ENCODE results near the gene PDE4D. TPM values are rescaled to one million over a fixed set of nuclear protein-coding genes. Genes with fewer than 3 reads are reported as not detected.
A peak's percentile ranks its signal among the peaks of the same experiment; 100 is the strongest.

PDE4D gene
- total and polyA plus RNA-seq, 2 donors (not counting 3 experiments of a cell fraction or from before 2014, with no cell fraction given), result 34.5 to 51.2 TPM

DNA sequence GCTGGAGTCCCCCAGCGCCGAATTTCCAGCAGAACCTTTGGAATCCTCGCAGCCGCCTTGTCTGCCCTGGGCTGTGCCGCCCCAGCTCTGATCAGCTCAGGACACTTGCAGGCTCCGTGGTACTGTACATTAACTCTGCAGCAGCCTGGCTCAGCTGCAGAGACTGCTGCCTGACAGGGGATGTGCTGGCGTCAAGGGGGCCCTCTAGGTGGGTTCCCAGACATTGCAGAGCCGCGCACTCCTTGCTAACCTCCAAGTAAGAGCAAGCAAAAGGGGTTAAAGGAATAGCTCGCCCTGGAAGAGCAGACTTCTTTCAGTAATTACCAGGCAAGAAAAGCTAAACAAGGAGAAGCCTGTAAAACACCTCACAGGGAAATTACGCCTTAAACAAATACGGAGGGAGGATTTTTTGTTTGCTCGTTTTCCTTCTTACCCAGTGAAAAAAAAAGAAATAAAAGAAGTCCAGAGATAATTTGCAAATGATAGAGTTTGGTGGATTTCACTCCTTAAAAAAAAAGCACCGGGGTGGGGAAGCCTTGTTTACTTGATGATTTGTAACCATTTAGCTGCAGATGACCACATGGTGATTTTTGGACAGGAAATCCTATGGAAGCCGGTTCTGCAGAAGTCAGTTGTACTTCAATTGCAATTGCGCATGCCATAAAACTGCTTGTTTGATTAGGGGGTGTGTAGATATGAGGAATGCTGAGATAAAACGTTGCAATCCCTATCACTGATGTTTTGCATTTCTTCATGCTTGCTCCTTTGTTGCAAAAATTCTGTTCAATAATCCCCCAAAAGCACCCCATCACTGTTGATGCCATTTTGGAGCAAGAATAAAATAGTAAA is 305.8 kb downstream of the PDE4D start:
- TF ChIP-seq, protein P1, sequence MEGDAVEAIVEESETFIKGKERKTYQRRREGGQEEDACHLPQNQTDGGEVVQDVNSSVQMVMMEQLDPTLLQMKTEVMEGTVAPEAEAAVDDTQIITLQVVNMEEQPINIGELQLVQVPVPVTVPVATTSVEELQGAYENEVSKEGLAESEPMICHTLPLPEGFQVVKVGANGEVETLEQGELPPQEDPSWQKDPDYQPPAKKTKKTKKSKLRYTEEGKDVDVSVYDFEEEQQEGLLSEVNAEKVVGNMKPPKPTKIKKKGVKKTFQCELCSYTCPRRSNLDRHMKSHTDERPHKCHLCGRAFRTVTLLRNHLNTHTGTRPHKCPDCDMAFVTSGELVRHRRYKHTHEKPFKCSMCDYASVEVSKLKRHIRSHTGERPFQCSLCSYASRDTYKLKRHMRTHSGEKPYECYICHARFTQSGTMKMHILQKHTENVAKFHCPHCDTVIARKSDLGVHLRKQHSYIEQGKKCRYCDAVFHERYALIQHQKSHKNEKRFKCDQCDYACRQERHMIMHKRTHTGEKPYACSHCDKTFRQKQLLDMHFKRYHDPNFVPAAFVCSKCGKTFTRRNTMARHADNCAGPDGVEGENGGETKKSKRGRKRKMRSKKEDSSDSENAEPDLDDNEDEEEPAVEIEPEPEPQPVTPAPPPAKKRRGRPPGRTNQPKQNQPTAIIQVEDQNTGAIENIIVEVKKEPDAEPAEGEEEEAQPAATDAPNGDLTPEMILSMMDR (IDR thresholded peaks at IDR 0.05; ENCODE audit: extremely low read depth in 1 of 2, insufficient read depth in 1 of 2, low read depth in 1 of 2, low read length in 2 of 2), result peak in 1 of 2 donors; percentile 29
- TF ChIP-seq MYC (IDR thresholded peaks at IDR 0.05; ENCODE audit: low read depth, low read length), result no peak
- Histone ChIP-seq H3K9me1 (replicated peaks; ENCODE audit: control insufficient read depth, extremely low read depth, insufficient read depth, low read length) (no peaks in the 10 kb centered on the region), H2AFZ (ENCODE audit: low read depth, low read length) (no peak overlapping the region), H3K9me3 (replicated peaks; ENCODE audit: control insufficient read depth, insufficient read depth, low read length) (no peaks in the 10 kb centered on the region), H3K4me3 (replicated peaks in 1 of 3; ENCODE audit: insufficient read depth in 1 of 3, low read depth in 1 of 3, low read length in 3 of 3) (no peak overlapping the region), H3K79me2 (ENCODE audit: control insufficient read depth, insufficient read depth, low read length) (no peaks in the 10 kb centered on the region), H3K27ac (ENCODE audit: insufficient read depth, low read depth, low read length) (no peak overlapping the region), H3K4me1 (ENCODE audit: control insufficient read depth, extremely low read depth, insufficient read depth, low read length) (peaks cover 20% of the 10 kb centered on the region), H3K9ac (replicated peaks; ENCODE audit: extremely low read depth, insufficient read depth, low read length) (peak overlapping the region; percentile 5), H3K36me3 (ENCODE audit: control insufficient read depth in 2 of 2, extremely low read depth in 1 of 2, insufficient read depth in 2 of 2, low read length in 2 of 2) (no peaks in the 10 kb centered on the region), H3K27me3 (ENCODE audit: control insufficient read depth in 2 of 2, insufficient read depth in 2 of 2, low read length in 2 of 2) (no peaks in the 10 kb centered on the region), H4K20me1 (replicated peaks; ENCODE audit: control insufficient read depth, extremely low read depth, insufficient read depth, low read length) (no peaks in the 10 kb centered on the region), H3K4me2 (ENCODE audit: insufficient read depth, low read length) (peak overlapping the region; percentile 69)
- BruUV-seq (replicated peaks), result no TSS peak
- CTCF ChIA-PET, result interaction anchor here (1.1 to 1.7 kb wide), 3 partner anchors 10 to 81 kb away, joined by 4 to 6 read pairs (median 5); no protein-coding TSS in a partner anchor
- dilution Hi-C loops (cut with MboI; ENCODE audit: extremely low pct_ligation_motif_present, low sequenced_read_pairs) (no loop called here), intact Hi-C loops (cut with micrococcal nuclease) (loop anchor here (5.0 kb wide), 2 partner anchors 75 to 80 kb away; no protein-coding TSS in a partner anchor)
- DNase-seq (ENCODE audit: low read depth, low spot score), result peak; percentile 55
- FAIRE-seq, result no peak
- POLR2A ChIA-PET, result no interaction called here

DNA sequence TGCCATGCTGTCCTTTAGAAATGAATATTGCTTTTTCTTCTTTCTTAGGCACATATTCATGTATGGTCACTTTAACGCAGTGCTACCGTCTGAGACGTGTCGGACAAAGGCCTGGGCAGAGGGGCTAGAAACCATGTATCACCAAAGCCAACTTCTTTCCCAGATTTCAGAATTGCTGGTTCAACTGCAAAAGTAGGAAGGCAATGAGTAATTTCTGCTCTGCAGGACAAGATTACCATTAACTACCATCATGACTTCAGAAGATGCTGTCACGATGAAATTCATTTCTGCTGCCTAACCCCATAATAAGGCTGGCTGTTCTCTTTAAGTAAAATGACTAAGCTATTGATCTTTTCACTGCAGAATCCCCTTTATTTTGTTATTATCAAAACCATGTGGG is 306.7 kb downstream of the PDE4D start:
- DNase-seq (ENCODE audit: low read depth, low spot score), result no peak
- Histone ChIP-seq H3K79me2 (ENCODE audit: control insufficient read depth, insufficient read depth, low read length) (no peaks in the 10 kb centered on the region), H3K27me3 (ENCODE audit: control insufficient read depth in 2 of 2, insufficient read depth in 2 of 2, low read length in 2 of 2) (no peaks in the 10 kb centered on the region), H3K4me1 (ENCODE audit: control insufficient read depth, extremely low read depth, insufficient read depth, low read length) (peaks cover 20% of the 10 kb centered on the region), H3K9me1 (replicated peaks; ENCODE audit: control insufficient read depth, extremely low read depth, insufficient read depth, low read length) (no peaks in the 10 kb centered on the region), H3K4me3 (replicated peaks in 1 of 3; ENCODE audit: insufficient read depth in 1 of 3, low read depth in 1 of 3, low read length in 3 of 3) (no peak overlapping the region), H4K20me1 (replicated peaks; ENCODE audit: control insufficient read depth, extremely low read depth, insufficient read depth, low read length) (no peaks in the 10 kb centered on the region), H3K9me3 (replicated peaks; ENCODE audit: control insufficient read depth, insufficient read depth, low read length) (no peaks in the 10 kb centered on the region), H2AFZ (ENCODE audit: low read depth, low read length) (no peak overlapping the region), H3K4me2 (ENCODE audit: insufficient read depth, low read length) (no peak overlapping the region), H3K36me3 (ENCODE audit: control insufficient read depth in 2 of 2, extremely low read depth in 1 of 2, insufficient read depth in 2 of 2, low read length in 2 of 2) (no peaks in the 10 kb centered on the region), H3K9ac (replicated peaks; ENCODE audit: extremely low read depth, insufficient read depth, low read length) (no peak overlapping the region), H3K27ac (ENCODE audit: insufficient read depth, low read depth, low read length) (no peak overlapping the region)
- intact Hi-C loops (cut with micrococcal nuclease), result loop anchor here (5.0 kb wide), 2 partner anchors 75 to 80 kb away; no protein-coding TSS in a partner anchor
- ChIA-PET CTCF (interaction anchor here (1.1 kb wide), 1 partner anchor 61 kb away, joined by 4 read pairs; no protein-coding TSS in a partner anchor), POLR2A (no interaction called here)
- dilution Hi-C loops (cut with MboI; ENCODE audit: extremely low pct_ligation_motif_present, low sequenced_read_pairs), result no loop called here
- TF ChIP-seq MYC (IDR thresholded peaks at IDR 0.05; ENCODE audit: low read depth, low read length) (no peak), JUN (IDR thresholded peaks at IDR 0.05; ENCODE audit: borderline replicate concordance, insufficient read depth, insufficient read length, low read depth) (no peak), POLR2A (IDR thresholded peaks at IDR 0.05; ENCODE audit: low read depth, low read length) (no peak), GATA2 (IDR thresholded peaks at IDR 0.05; ENCODE audit: insufficient read depth, insufficient read length, low read depth, low read length) (no peak), EZH2 (IDR thresholded peaks at IDR 0.05; ENCODE audit: borderline replicate concordance, low read depth, low read length, severe bottlenecking) (no peak), POLR2AphosphoS5 (IDR thresholded peaks at IDR 0.05; ENCODE audit: insufficient read depth, low read depth, low read length) (no peak)
- TF ChIP-seq, protein P1 (IDR thresholded peaks at IDR 0.05; ENCODE audit: extremely low read depth in 1 of 2, insufficient read depth in 1 of 2, low read depth in 1 of 2, low read length in 2 of 2), result no peak
- TF ChIP-seq, protein P2, sequence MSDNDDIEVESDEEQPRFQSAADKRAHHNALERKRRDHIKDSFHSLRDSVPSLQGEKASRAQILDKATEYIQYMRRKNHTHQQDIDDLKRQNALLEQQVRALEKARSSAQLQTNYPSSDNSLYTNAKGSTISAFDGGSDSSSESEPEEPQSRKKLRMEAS (IDR thresholded peaks at IDR 0.05; ENCODE audit: insufficient read depth, insufficient read length), result no peak
- no peak for FAIRE-seq
- BruUV-seq (replicated peaks), result no TSS peak

All from endothelial cell of umbilical vein (primary cell).